Fibroblast of skin of right quadriceps (primary cell): Measurements from ENCODE around the gene DTNB.

Experiments
- DNase-seq: peaks from one replicate; pipeline ENCODE4 v3.0.0-alpha.2; 2013

The DTNB gene

DNA sequence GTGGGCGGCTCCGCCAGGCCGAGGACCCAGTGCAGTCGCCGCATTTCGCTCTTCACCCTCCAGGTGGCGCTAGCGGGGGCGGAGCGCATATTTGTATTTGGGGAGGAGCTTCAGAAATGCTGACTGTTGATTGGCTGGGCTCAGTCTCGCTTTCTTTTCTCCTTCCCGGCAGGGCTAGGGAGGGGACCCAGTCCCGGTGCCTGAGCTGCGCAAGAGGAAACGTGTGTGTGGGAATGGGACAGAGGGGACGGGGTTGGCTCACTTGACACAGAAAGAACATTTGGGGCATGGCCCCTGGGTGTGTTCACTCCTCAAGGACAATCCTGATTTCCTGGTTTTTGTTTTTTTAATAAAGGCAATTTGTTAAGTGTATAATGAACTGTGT is 311.3 kb downstream of the DTNB start:
- peak; percentile 89 for DNase-seq

DNA sequence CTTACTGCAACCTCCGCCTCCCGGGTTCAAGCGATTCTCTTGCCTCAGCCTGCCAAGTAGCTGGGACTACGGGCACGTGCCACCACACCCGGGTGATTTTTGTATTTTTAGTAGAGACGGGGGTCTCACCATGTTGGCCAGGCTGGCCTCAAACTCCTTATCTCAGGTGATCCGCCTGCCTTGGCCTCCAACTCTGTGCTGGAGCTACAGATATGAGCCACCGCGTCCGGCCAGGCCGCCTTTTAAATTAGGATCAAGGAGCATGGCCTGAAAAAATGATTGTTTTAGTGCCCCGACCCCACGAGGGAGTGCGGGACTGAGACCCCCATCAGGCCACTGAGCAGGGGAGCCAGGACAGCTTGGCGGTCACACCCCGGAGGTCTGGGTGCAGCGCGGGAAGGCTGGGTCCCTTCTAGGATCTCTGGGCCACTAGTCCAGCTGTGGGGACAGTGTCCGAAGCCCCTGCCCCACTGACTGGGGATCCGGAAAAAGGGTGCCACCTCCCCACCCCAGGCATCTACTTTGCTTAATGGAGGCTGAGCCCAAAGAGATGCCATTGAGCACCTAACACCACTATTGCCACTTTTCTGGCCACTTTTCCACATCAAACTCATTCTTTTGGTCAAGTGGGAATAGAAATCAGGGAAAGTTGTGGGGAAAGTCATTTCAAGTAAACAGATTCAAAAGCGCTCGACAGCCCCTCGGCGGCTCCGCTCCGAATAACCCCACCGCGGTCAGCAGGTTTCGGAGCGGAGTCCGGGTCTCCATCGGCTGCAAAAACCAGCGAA is 311.9 kb downstream of the DTNB start:
- no peak for DNase-seq

DNA sequence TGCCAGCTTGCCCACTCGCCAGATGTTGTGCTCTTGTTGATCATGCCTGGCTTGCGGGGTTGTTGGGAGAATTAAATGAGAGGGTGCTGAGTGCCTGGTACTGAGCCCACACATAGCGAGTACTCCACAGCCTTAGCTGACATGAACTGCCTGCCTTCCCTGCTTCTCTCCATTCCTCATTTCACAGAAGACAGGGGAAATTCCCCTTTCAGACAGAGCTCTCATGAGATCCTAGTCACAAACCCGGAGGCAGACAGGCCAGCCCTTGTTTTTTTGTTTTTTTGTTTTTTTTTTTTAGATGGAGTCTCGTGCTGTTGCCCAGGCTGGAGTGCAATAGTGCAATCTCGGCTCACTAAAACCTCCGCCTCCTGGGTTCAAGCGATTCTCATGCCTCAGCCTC is 314.5 kb downstream of the DTNB start:
- DNase-seq: no peak

DNA sequence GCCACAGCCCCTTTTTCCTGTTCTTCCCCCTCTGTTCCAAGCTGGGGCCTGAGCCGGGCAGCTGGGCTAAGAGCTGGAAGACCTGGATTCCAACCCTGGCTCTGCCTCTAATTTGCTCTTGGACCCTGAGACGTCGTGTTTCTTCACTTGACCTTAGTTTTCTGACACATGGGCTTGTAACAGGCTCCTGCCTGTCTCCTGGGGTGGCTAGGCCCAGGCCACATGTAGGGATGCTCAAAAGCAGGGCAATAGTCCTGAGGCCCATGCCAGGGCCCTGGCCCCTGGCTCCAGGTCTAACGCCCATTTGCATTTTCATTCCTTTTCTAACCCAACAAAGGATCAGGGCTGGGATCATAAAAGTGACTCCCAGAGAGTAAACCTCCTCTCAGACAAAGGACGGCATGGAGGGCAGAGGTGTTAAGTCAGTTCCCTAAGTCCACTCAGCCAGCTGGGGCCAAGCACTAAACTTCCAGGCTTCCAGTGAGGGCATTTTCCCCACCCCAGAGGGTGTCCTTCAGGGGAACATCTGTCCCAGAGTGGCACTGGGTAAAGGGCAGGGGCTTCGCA is 315.0 kb downstream of the DTNB start:
- DNase-seq: no peak

DNA sequence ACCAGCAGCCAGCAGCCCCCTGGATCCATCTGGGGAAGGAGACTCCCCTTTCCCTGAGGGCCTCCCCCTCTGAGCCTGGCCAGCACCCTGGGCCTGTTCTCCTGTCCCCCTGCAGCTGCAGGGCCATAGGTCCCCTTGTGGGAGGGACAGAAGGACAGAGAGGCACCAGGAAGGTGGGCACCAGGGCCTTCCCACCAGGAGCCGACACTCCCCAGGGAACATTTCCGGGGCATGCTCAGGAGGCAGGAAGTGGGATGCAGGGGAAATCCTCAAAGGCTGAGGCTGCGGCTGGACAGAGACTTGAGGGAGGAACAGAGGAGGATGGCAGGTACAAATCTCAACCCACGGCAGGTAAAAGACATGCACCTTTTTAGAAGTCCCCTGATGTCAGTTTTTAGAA is 317.3 kb downstream of the DTNB start:
- DNase-seq: no peak

DNA sequence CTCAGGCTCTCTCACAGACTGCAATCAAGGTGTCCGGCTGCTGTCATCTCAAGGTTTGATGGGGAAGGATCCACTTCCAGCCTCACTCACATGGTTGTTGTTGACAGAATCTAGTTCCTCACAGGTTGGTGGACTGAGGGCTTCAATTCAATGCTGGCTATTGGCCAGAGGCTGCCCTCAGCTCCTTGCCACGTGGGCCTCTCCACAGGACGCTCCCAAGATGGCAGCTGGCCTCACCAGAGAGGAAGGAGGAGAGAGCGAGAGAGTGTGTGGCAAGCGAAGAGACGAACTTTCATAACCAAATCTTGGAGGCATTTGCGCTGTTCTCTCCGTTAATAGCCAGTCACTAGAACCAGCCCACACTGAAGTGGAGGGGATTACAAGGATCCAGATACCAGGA is 318.1 kb downstream of the DTNB start:
- DNase-seq: no peak

DNA sequence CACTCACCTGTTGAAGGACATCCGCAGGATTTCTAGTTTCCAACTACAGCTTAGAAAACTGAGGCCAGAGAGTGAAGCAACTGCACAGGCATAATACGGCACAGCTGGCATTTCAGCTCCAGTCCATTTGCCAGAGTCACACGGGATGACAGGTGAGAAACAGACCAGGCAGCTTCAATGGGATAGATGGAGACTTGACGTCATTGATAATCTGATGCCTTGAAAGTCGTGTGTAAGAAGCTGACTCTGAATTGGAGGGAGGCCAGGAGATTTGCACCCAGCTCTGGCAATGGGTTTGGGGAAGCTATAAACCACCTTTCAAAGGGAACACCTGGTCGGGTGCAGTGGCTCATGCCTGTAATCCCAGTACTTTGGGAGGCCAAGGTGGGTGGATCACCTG is 319.3 kb downstream of the DTNB start:
- no peak for DNase-seq

DNA sequence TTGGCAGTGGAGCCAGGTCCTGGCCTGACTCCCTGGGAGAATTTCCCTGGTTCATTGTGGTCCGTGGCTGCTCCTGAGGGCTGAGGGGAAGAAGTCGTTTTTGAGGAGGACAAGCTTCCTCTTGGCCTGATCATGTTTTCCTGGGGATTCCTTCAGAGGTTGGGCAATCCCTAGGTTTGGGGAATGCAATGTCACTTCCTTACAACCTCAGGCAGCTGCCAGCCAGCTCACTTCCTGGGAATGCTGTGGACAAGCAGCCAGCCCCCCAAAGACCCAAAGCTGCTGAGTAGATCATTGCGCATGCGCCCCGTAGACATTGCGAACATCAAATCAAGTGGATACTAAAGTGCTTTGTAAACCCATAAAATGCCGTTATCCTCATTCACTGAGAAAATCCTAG is 324.0 kb downstream of the DTNB start:
- peak; percentile 83 for DNase-seq

DNA sequence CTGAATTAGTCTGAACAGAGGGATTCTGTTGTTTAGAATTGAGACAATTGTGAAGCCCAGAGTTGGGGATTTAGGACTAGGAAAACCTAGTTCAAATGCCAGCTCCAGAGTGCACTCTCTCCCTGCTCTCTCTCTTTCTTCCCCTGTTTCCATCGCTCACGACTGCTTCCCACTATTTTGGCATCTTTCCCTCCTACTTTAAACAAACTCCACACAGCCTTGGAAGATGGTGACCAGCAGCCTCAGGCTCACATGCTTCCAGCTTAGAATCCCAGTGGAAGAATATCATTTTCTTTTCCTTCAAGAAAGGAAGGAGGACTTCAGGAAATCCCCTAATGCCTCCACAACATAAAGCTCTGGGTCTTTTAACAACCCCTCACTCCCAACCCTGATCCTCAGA is 325.5 kb downstream of the DTNB start:
- DNase-seq: peak; percentile 18

DNA sequence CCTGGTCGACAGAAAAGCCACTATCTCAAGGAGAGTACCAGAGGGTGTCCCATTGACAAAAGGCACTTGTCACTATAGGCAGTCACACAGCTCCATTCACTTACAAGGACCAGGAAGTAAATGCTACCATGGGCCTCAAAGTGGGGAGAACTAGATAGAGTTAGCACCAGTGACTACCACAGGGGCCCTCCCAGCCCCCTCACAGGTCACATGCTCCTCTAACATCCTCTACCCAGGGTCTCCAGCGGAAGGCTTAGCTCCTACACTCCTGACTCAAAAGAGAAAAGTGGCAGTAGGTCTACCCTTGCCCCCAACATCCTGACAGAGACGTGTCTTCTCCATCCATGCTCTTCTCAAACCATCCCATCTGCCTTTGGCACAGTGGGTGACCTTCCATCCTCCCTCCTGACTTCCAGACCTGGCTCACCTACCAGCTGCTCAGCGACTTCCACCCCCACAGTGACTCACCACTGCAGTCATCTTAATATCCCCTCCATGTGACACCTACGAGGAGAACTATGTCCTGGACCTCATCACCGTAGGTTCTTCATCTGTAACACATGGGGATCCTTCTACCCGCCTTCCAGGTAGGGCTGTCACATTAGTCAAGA is 326.1 kb downstream of the DTNB start:
- DNase-seq: peak; percentile 15

DNA sequence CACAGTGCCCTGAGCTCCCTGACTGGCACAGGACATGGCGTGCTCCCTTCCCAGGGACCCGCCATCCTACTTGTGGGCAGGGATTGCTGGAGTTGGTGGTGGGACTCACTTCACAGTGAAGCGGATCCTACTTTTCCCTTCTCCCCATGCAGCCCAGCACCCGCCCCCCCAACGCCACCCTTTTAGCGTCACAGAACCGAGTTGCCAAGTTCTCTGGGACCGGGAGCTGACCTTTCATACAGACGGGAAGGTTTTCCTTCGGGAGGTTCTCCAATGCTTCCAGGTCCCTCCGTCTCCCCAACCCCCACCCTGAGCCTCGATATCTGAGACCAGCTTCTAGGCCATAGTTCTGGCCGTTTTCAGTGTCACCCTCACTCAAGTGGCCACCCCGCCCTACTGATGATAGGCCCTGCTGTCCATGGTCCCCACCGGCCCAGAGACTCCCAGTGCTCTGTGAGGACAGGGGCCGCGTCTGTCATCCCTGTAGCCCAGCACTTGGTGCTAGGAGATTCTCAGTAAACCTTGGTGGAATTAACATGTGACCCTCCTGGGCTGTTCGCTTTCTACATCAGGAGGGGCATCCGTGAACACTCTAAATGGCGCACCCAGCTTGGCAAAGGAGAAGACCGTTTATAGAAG is 330.1 kb downstream of the DTNB start:
- DNase-seq: no peak

DNA sequence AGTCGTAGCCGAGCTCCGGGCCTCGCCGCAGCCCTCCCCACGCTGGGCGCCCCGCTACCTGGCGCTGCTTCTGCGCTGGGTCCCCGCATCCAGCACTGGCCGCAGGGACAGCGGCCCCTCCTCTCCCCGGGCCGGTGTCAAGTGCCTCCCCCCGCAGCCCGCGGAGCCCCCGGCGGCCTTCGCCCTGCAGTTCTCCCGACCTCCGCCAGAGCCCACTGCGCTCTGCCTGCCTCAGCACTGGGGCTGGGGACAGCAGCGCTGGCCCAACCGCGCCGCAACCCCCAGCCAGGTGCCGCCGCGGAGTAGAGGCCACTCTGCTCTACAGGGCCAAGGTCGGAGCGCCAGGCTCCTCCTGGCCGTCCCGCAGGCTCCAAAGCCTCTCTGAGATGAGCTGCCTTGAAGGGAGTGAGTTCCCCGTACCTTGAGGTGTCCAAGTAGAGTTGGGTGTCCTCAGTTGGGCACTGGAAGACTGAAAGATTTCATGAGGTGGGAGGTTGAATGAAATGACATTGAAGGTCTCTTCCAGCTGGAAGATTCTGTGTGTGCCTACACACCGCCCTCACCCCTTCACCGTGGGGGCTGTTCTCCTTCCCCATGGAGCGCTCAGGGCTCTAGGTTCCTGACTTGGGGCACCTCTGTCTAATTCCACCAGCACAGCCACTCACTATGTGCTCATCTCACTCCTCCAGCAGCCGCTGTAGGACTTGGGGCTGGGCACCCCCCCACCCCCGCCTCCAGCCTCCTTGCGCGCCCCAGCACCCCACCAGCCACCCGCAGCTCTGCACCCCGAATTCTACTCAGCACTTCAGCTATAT is 330.8 kb downstream of the DTNB start:
- DNase-seq: peak; percentile 71

DNA sequence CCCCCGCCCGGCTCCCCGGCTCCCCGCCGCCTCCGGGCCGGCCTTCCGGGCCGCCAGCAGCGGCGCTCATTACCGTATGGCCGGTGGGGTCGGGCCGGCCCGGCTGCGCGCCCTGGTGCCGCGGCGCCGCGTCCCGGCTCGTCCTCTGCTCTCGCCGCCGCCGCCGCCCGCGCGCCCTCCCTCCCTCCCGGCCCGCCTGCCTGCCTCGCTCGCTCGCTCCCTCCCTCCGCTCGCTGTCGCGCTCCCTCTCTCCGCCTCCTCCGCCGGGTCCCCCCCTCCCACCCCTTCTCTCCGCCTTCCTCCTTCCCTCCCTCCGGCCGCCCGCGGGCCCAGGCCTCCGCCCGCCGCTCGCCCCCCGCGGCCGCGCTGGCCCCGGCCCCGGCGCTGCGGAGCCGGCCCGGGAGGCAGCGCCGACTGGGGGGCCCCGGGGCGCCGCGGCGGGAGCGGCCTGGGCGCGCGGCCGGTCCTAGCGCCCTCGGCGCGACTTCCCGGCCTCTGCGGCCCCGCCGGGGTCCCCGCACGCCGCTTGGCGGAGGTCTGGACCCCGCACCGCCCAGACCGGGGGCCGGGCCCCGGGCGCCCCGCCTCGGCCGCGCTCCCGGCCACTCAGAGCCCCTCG is 331.5 kb downstream of the DTNB start, which contains the start of gene DNMT3A:
TSS of gene DNMT3A (minus strand) at position 173 of the 619 bp plus-strand sequence. CDS start 27,941 bp downstream, outside the sequence.
- peak; percentile 65 for DNase-seq

DNA sequence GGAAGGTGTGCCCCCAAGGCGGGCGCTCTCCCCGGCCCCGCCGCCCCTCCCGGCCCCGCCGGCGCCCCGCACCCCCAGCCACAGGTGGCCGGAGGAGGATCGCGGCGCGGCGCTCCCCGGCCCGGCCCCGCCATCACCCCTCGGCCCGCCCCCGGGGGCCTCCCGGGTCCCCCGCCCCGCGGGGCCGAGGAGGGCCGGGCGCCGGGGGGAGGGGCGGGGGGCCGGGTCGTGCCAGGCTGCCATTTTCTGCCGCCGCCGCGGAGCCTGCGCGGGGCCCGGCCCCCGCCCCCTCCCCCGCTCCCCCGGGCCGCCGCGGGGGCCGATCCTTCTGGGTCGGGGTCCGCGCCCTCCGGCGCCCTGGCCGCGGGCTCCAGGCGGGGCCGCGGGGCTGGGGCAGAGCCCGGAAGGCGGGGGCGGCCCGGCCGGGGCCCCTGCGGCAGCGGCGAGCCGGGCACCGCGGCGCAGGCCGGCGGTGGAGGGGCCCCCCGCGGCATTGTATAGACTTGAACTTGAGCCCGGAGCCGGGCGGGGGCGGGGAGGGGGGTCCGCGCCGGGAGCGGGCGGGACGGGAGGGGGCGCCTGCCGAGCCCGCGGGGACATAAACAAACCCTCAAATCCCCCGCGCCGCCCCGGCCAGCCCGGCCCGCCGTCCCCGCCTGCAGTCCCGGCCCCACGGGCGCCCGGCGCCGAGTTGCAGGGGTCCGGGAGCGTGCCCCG is 332.2 kb downstream of the DTNB start:
- DNase-seq: no peak

DNA sequence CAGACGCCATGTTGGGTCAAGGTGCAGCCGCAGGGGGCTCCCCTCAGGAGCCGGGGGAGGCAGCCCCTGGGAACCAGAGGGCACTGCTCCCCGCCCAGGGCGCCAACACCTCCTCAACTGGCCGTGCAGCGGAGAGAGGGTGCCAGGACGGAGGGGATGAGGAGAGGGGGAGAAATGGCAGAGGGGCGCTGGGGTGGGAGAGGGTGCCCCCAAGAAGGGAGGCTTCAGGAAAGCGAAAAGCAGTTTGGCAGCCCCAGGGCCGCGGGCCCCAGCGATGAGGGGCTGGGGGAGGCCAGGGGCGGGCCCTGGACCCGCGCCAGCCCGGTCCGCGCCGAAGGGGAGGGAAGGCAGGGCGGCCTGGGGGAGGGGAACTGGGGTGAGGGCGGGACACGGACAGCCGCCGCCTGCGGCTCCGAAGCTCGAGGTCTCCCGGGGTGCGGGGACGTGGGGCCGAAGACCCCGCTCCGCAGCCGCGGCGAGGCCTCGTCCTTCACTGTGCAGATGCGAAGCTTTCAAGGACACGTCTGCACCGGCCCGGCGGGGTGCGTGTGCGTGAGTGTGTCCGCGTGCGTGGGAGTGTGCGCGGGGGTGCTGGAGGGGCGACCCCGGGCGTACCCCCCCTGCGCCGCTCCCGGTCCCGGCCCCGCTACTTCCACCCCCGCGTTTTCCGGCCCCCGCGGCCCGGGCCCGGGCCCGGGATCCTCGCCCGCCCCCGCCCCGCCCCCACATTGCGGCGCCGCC is 333.0 kb downstream of the DTNB start:
- no peak for DNase-seq

DNA sequence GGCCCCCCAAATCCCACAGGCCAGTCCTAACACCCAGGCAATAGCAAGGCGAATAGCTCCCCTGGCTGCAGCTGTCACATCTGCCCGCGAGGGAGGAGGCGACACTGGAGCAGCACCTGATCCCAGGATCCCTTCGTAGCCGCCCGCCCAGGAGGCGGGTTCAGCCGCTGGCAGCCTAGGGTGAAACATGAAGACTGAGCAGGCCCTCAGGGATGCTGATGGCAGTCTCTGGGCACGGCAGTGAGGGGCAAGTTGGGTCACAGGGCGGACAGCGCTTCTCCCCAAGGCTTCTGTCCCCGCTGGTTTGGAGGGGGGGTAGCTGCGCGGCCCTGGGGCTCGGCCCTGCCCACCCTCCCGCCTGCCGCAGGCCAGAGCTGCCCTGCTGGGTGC is 333.6 kb downstream of the DTNB start:
- DNase-seq: no peak

DNA sequence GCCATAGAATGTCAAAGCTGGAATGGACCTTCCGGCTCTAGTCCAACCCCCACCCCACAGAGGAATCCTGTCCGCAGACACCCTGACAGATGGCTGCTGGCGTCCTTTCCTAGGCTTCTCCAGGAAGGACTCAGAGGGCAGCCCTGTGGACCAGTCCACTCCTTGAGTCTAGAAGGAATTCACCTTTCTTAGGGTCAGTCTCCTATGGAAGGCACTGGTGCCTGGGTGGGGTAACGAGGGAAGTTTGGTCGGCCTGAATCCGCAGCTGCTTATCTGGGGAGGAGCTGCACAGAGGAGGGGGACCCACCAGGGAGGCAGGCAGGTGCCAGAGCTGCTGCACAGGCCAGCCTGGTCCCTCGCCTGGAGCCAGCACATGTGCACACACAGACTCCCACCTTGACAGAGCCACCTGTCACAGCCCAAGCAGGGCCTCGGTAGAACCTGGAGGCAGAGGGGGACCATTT is 334.1 kb downstream of the DTNB start:
- DNase-seq: no peak

DNA sequence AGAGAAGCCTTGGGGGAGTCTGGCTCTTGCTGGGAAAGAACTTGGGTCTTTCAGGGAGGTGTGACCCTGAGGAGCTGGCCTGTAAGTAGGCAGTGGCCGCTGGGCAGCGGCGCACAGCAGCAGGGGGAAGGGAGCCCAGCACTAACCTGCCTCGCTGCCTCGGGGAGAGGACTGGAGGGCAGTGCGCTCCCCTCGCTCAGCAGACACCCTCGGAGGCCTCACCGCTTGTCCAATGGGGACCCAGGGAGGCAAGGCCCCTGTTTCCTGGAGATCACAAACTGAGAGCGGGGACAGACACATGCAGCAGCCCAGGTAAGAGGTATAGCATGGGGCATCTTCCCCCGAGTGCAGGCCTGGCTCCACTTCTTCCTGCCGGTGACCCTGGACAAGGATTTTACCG is 335.0 kb downstream of the DTNB start:
- DNase-seq: no peak

DNA sequence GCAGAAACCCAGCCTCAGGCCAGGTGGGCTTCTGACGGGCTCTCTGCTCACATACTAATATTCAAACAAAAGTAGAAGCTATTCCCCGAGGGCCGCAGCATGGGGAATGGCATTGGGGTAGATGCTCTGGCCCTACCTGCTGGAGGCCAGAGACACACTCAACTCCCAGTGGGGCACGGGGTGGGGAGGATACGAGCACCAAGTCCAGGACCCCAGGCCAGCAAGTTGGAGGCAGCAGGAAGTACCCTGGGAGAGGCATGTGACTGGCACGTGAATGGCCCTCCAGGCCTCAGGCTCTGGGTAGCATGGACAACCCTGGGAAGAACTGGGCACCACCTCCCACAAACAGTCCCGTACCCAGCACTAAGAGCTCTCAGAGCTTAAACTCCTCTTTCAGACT is 335.5 kb downstream of the DTNB start:
- DNase-seq: no peak

DNA sequence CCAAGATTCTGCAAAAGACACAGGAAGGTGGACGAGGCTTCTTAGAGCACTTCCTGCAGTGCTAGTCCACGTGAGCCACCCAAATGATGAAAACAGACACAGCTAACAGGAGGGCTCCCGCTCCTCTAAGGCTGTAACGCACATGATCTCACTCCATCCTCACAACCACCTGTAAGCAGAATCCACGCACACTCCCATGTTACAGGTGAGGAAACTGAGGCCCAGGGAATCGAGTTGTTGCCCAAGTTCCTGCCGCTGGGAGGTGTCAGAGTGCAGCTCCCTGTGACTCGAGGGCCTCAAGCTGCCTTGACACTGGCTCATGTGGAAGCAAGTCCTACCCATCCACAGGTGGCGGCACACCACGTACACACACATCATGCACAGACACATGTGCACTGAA is 336.1 kb downstream of the DTNB start:
- no peak for DNase-seq

DNA sequence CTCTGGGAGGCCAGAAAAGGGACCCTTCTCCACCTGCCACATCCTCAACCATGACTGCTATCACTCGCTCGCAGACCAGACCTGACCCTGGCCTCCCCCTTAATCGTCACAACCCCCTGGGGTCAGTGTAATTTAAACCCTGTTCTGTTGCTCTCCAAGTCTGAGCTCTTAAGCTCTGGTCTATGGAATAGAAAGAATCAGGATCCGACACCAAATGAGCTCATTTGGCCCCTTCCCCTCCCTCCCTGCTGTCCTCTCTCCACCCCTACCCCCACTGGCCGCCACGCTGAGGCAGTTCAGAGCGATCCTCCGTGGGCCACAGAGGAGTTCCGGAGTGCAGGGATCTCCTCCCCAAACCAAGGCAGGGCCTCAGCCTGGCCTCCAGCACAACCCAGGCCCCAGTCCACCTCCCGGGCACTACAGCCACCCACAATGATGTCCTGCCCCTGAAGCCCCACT is 337.0 kb downstream of the DTNB start:
- DNase-seq: no peak
